OCI-LY1 (cell line): ENCODE results near the gene KCTD20.

Source experiments
- EZH2 ChIP-seq: fragments of 200-600 bp; sonication (generic), shearing (Covaris generic); IDR thresholded peaks from 2 replicates; pipeline ENCODE4 v1.8.0; 2017; ENCODE audit warnings: borderline replicate concordance, mixed run types, mild to moderate bottlenecking, antibody characterized with exemption, low read length, moderate library complexity, mixed read lengths
- TF ChIP-seq, protein P1 (sequence below): fragments of 200-600 bp; sonication (generic), shearing (Covaris generic); IDR thresholded peaks from 2 replicates; pipeline ENCODE4 v1.5.1; 2017; ENCODE audit warnings: mild to moderate bottlenecking, antibody characterized with exemption, low read length, moderate library complexity, mixed read lengths

DNA sequence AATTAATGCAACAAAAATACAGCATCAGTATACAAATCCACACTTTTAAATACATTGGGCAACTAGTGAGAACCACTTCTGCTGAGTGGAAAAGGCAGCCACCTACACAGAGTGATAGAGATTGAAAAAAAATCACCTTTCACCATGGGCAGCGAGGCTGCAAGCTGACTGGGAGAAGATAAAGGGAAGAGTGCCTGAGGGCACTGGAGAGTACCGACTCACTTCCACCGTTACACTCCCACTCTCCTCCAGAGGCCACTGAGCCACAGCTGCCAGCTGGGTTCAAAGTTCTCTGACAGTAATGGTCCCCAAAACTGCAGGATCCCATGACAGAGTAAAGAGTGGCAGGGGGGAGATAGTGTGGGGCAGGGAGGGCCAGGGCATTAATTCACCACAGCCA is 24.2 kb upstream of the KCTD20 start:
- TF ChIP-seq, protein P1, sequence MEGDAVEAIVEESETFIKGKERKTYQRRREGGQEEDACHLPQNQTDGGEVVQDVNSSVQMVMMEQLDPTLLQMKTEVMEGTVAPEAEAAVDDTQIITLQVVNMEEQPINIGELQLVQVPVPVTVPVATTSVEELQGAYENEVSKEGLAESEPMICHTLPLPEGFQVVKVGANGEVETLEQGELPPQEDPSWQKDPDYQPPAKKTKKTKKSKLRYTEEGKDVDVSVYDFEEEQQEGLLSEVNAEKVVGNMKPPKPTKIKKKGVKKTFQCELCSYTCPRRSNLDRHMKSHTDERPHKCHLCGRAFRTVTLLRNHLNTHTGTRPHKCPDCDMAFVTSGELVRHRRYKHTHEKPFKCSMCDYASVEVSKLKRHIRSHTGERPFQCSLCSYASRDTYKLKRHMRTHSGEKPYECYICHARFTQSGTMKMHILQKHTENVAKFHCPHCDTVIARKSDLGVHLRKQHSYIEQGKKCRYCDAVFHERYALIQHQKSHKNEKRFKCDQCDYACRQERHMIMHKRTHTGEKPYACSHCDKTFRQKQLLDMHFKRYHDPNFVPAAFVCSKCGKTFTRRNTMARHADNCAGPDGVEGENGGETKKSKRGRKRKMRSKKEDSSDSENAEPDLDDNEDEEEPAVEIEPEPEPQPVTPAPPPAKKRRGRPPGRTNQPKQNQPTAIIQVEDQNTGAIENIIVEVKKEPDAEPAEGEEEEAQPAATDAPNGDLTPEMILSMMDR, result no peak
- TF ChIP-seq EZH2, result no peak
